T-helper 22 cell (primary cell): ENCODE results near the gene BBOX1.
"Not testable (repeated sequence)": the region's sequence is repeated elsewhere in the genome, so short reads cannot be mapped to it uniquely, and the experiment has no call there.

Experiments used
- DNase-seq: peaks from one replicate; pipeline ENCODE4 v3.0.0-alpha.2; 2020; ENCODE audit warnings: low read depth

BBOX1 gene

DNA sequence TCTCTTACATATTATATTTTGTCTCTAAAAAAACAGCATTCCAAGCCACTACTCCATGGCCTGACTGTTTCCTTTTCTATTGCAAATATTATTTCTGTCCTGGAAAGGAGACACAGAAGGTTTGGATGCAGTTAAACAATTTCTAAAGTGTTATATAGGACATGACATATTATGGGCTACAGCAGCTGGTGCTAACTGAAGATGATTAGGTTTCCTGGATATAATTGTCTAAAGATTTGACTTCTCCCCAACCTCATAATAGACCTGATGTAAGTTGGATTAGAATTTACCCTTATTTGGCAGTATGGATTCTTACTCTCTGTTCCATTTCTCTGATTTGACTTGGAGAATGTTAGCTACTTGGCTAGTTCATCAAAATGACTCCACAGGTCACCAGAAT lies 90.2 kb downstream of the BBOX1 start:
- no peak for DNase-seq

DNA sequence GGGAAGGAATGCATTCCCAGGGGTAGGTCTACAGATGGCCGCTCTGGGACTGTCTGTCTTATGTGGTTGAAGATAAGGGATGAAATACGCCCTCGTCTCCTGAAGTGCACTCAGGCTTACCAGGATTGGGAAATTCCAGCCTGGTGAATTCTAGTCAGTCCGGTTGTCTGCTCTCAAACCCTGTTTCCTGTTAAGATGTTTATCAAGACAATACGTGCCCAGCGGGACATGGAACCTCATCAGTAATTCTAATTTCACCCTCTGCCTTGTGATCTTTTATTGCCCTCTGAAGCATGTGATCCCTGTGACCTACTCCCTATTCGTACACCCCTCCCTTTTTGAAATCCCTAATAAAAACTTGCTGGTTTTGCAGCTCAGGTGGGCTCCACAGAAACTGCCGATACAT lies 95.3 kb downstream of the BBOX1 start:
- not testable (repeated sequence) for DNase-seq

GRCh38 chr11:27138716-27139115 lies 98.1 kb downstream of the BBOX1 start:
- no peak for DNase-seq

DNA sequence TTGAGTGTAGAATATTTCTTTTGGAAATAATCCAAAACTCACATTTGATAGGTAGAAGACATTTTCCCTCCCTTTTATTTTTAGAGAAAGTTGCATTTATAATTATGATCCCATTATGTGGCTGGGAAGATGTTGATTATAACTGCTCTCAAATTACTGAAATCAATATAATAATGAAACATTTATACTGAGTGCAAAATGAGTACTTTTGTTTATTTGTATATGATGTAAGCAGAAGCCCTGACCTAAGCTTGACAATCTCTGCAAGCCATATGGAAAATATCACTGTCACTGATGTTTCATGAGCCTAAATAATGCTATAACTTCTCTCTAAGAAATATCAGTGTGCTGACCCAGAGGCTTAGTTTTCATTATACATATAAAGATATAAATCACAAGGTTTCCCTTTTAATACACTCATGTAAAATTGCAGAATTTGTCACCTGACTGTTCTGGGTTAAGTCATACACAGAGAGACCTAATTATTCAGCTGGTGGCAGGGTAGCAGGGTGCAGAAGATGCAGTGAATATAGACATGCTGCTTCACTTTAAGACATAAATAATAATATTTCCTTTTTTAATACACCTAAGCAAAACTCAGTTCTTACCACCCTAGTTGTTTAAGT lies 99.2 kb downstream of the BBOX1 start:
- DNase-seq = no peak

DNA sequence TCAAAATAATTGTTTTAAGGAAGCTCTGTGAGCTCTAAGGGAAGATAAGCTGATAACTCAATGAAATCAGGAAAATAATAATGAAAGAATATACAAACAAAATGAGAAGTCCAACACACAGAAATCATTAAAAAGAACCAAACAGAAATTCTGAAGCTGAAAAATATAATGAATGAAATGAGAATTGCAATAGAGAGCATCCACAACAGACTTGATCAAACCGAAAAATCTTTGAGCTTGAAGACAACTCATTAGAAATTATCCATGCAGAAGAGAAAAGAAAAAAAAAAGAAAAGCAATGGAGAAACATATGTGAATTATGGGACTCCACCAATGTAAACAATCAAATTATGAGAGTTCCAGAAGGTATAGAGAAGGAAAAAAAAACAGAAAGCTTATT lies 101.0 kb downstream of the BBOX1 start:
- DNase-seq = no peak

DNA sequence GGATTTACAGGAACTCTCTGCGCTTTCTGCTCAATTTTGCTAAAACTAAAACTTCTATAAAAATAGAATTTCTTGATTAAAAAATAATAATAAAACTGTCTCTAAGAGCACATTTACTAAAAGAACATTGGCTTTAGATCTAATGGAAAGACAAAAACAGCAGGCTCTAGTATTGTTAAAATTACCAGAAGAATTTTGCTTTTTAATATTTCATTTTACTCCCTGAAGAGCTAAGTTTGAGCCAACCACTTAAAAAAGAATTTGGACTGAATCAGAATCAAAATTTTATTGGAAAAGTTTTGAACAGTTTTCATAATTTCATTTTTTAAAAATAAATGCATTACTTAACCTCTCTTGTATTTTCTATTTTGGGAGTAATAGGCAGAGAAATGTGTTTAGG lies 107.3 kb downstream of the BBOX1 start:
- DNase-seq = no peak

DNA sequence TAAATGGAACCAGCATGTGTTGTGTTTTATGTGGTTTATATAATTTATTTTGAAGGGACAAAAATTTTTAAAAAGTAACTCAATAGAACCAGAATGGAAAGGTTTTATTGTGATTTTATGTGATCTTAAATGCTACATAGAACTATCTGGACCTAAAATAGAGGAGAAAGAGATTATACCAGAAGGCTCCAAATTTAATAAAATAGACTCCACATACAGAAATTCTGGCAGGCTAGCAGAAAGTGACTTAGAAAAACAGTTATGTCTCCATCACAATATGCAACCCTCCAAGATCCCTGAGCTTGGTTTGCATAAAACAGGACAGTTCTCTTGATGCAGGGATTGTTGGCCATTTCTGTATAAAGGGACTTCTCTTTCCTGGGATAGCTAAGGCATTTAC lies 107.9 kb downstream of the BBOX1 start:
- DNase-seq = no peak

GRCh38 chr11:27150098-27150497 lies 109.5 kb downstream of the BBOX1 start:
- no peak for DNase-seq

DNA sequence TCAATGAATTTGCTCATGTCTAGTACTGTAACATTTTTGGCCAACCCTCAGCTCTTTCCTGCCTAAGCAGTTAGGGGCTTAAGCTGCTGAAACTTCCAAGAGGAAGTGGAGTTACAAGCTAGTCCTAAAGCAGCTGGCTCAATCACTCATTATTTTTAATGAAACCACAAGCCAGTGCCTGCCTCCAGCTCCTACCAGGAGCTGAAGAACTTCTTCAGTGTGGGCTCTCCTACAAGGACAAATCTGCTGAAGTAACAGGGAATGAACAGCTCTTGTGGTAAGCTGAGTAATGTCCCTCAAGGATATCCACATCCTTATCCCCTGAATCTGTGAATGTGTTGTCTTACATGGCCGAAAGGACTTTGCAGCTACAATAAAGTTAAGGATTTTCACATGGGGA lies 112.5 kb downstream of the BBOX1 start:
- DNase-seq = no peak

GRCh38 chr11:27158456-27159334 lies 118.1 kb downstream of the BBOX1 start:
- no peak for DNase-seq

- DNase-seq = no peak
These were observed 118.7 kb downstream of the BBOX1 start for GRCh38 chr11:27159335-27159679.

GRCh38 chr11:27161071-27161470 lies 120.5 kb downstream of the BBOX1 start:
- DNase-seq = no peak

DNA sequence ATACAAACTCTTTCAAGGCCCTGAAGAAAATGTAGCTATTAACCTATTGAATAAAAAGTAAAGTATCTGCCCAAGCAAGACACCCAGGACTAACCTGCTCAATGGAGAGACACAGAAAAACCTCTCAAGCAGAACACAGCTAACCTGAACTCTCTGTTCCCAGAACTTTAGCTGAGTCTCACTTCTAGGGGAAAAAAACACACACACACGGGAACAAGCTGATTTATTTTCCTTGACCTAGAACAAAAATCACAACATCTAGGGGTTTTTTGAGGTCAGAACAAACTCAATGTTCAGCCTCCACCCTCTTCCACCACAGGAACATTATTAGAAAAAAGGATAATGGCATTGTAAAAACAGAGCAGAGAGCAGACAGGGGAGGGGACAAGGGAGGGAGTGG lies 121.6 kb downstream of the BBOX1 start:
- no peak for DNase-seq

GRCh38 chr11:27166130-27166529 lies 125.5 kb downstream of the BBOX1 start:
- DNase-seq = no peak

- no peak for DNase-seq
These were observed 130.9 kb downstream of the BBOX1 start for GRCh38 chr11:27171376-27171958.

GRCh38 chr11:27173545-27173944 lies 132.9 kb downstream of the BBOX1 start:
- no peak for DNase-seq

- no peak for DNase-seq
These were observed 133.4 kb downstream of the BBOX1 start for GRCh38 chr11:27174021-27174420.

- no peak for DNase-seq
These were observed 134.1 kb downstream of the BBOX1 start for GRCh38 chr11:27174672-27175210.

DNA sequence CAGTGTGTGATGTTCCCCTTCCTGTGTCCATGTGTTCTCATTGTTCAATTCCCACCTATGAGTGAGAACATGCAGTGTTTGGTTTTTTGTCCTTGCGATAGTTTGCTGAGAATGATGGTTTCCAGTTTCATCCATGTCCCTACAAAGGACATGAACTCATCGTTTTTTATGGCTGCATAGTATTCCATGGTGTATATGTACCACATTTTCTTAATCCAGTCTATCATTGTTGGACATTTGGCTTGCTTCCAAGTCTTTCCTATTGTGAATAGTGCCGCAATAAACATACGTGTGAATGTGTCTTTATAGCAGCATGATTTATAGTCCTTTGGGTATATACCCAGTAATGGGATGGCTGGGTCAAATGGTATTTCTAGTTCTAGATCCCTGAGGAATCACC lies 134.9 kb downstream of the BBOX1 start:
- DNase-seq = not testable (repeated sequence)
